OCI-LY3 (cell line): Measurements from ENCODE around the gene ENDOD1.

Experiments
- H2AFZ ChIP-seq: fragments of 200-600, 300-600 bp; shearing (Covaris generic); 2 replicates; pipeline ENCODE4 v1.6.0; 2014; ENCODE audit warnings: antibody characterized with exemption, low read depth, low read length
- H3K27ac ChIP-seq: fragments of 200-600, 300-600 bp; sonication (generic); 2 replicates; pipeline ENCODE4 v1.5.1; 2014; ENCODE audit warnings: mild to moderate bottlenecking, low read length, moderate library complexity, mixed read lengths
- H3K27me3 ChIP-seq: fragments of 200-600, 300-600 bp; sonication (generic); 2 replicates; pipeline ENCODE4 v1.6.1; 2014; ENCODE audit warnings: low read depth, low read length, mixed read lengths
- H3K36me3 ChIP-seq: fragments of 200-600, 300-600 bp; sonication (generic); replicated peaks from 2 replicates; pipeline ENCODE3; 2014; ENCODE audit warnings: low read depth, low read length, mixed read lengths
- H3K4me1 ChIP-seq: fragments of 300-600, 200-600 bp; sonication (generic); 2 replicates; pipeline ENCODE4 v1.6.1; 2014; ENCODE audit warnings: low read length, mixed read lengths
- H3K4me2 ChIP-seq: fragments of 200-600, 300-600 bp; sonication (generic); 2 replicates; pipeline ENCODE4 v1.6.1; 2014; ENCODE audit warnings: low read length, mixed read lengths
- H3K4me3 ChIP-seq: fragments of 300-600, 200-600 bp; sonication (generic); 2 replicates; pipeline ENCODE4 v1.5.1; 2014; ENCODE audit warnings: antibody characterized with exemption, mild to moderate bottlenecking, low read length, moderate library complexity
- H3K79me2 ChIP-seq: fragments of 300-600, 200-600 bp; shearing (Covaris generic); 2 replicates; pipeline ENCODE4 v1.6.1; 2014; ENCODE audit warnings: mild to moderate bottlenecking, low read length, mixed read lengths
- H3K9ac ChIP-seq: fragments of 300-600, 200-600 bp; shearing (Covaris generic); 2 replicates; pipeline ENCODE4 v1.6.0; 2014; ENCODE audit warnings: mild to moderate bottlenecking, low read length, moderate library complexity
- H3K9me3 ChIP-seq: fragments of 200-600, 300-600 bp; shearing (Covaris generic); 2 replicates; pipeline ENCODE4 v1.6.1; 2014; ENCODE audit warnings: low read length, mixed read lengths; ENCODE audit not compliant: insufficient read depth
- H4K20me1 ChIP-seq: fragments of 200-600, 300-600 bp; sonication (generic); 2 replicates; pipeline ENCODE4 v1.6.1; 2016; ENCODE audit warnings: low read length, mixed read lengths; ENCODE audit not compliant: insufficient read depth
- EZH2phosphoT487 ChIP-seq: fragments of 200-600 bp; shearing (Covaris generic); IDR thresholded peaks from 2 replicates; pipeline ENCODE4 v1.6.1; 2018; ENCODE audit warnings: antibody characterized with exemption, mixed run types, low read depth
- TF ChIP-seq, protein P1 (sequence below): fragments of 200-600, 300-600 bp; sonication (generic); IDR thresholded peaks from 2 replicates; pipeline ENCODE4 v1.5.1; 2014; ENCODE audit warnings: antibody characterized with exemption, low read length, low read depth

The ENDOD1 gene, protein sequence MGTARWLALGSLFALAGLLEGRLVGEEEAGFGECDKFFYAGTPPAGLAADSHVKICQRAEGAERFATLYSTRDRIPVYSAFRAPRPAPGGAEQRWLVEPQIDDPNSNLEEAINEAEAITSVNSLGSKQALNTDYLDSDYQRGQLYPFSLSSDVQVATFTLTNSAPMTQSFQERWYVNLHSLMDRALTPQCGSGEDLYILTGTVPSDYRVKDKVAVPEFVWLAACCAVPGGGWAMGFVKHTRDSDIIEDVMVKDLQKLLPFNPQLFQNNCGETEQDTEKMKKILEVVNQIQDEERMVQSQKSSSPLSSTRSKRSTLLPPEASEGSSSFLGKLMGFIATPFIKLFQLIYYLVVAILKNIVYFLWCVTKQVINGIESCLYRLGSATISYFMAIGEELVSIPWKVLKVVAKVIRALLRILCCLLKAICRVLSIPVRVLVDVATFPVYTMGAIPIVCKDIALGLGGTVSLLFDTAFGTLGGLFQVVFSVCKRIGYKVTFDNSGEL

DNA sequence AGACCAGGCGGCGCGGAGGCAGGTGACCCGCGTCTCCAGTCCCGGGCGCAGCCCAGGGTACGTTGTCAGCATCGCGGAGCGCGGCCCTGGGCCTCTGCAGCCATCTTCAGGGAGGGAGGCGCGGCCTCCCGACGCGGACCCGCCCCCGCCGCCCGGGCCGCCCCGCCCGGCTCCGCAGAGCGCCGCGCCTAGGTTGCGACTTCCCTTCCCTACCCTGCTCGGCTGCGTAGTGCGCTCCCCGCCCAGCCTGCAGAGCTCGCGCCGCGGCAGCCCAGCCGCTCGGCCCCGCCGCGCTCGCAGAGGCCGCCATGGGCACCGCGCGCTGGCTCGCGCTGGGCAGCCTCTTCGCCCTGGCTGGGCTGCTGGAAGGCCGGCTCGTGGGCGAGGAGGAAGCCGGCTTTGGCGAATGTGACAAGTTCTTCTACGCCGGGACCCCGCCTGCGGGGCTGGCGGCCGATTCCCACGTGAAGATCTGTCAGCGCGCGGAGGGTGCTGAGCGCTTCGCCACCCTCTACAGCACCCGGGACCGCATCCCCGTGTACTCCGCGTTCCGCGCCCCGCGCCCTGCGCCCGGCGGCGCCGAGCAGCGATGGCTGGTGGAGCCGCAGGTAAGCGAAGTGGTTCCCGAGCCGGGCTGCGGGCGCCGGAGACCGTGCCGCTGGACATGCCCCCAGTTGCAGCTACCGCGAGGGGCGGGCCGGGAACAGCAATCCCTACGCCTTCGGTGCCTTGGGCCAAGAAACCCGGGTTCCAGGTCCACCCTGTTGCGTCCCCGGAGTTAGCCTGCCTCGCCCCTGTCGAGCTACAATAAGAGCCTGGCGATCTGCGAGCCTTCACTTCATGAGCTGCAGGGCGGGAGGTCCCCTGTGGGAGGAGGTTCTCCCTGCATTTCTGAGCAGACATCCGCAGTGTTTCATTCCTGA is at the start of gene ENDOD1:
ENDOD1 (plus strand) TSS at position 227 of the 923 bp plus-strand sequence; CDS start at position 309, 82 bp downstream.
- Histone ChIP-seq H3K4me3 (peak within 1 kb of the TSS; percentile 88), H3K9me3 (no peaks in the 10 kb centered on the region), H3K27ac (no peak within 1 kb of the TSS), H3K36me3 (no peaks in the 10 kb centered on the region), H3K27me3 (peaks cover 15% of the 10 kb centered on the region), H3K79me2 (no peaks in the 10 kb centered on the region), H3K4me2 (peak within 1 kb of the TSS; percentile 90), H4K20me1 (no peaks in the 10 kb centered on the region), H3K4me1 (peaks cover 34% of the 10 kb centered on the region), H3K9ac (peak within 1 kb of the TSS; percentile 64), H2AFZ (peak within 1 kb of the TSS; percentile 88)
- TF ChIP-seq, protein P1, sequence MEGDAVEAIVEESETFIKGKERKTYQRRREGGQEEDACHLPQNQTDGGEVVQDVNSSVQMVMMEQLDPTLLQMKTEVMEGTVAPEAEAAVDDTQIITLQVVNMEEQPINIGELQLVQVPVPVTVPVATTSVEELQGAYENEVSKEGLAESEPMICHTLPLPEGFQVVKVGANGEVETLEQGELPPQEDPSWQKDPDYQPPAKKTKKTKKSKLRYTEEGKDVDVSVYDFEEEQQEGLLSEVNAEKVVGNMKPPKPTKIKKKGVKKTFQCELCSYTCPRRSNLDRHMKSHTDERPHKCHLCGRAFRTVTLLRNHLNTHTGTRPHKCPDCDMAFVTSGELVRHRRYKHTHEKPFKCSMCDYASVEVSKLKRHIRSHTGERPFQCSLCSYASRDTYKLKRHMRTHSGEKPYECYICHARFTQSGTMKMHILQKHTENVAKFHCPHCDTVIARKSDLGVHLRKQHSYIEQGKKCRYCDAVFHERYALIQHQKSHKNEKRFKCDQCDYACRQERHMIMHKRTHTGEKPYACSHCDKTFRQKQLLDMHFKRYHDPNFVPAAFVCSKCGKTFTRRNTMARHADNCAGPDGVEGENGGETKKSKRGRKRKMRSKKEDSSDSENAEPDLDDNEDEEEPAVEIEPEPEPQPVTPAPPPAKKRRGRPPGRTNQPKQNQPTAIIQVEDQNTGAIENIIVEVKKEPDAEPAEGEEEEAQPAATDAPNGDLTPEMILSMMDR: no peak
- TF ChIP-seq EZH2phosphoT487: no peak

DNA sequence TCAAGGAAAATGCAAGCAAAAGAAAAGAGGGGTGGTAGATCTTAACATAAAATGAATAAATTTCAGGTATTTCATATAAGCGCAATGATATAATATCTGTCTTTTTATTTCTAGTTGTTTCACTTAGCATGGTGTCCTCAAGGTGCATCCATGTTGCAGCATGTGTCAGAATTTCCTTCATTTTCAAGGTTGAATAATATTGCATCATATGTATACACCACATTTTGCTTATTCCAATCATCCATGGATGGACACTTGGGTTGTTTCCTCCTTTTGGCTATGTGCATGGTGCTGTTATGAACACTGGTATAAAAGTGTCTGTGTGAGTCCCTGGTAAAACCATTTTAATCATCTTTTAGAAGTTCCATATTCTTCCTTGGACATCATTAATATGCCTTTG is 47.4 kb upstream of the ENDOD1 start:
- Histone ChIP-seq H3K4me3 (no peak overlapping the region), H3K9me3 (no peaks in the 10 kb centered on the region), H3K79me2 (no peaks in the 10 kb centered on the region), H3K36me3 (no peaks in the 10 kb centered on the region), H3K4me2 (no peak overlapping the region), H2AFZ (no peak overlapping the region), H4K20me1 (no peaks in the 10 kb centered on the region), H3K27me3 (peaks cover 13% of the 10 kb centered on the region; the same call in 1 of the 2 replicates), H3K4me1 (no peaks in the 10 kb centered on the region), H3K9ac (no peak overlapping the region), H3K27ac (no peak overlapping the region)
- no peak for TF ChIP-seq EZH2phosphoT487
- TF ChIP-seq, protein P1: no peak

DNA sequence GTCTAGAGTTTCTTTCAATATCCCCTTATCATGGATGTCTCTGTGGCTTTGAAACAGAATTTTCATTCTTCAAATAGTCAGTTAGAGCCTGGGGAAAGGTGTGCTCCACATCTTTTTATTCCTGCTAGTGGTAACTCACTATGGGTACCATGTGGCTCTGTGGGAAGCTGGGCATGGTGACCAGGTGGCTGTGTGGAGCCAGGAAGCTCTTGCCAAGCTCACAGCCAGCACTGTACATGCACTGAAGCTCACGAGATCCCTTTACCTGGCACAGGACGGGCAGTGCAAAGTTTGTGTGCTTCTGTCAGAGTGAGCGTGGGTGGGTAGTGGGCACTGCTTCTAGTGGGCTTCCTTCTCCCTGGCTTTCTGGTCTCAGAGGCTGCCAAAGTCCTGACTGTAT is 46.7 kb upstream of the ENDOD1 start:
- Histone ChIP-seq H3K9me3 (no peaks in the 10 kb centered on the region), H3K36me3 (no peaks in the 10 kb centered on the region), H3K9ac (no peak overlapping the region), H3K79me2 (no peaks in the 10 kb centered on the region), H4K20me1 (no peaks in the 10 kb centered on the region), H3K27ac (no peak overlapping the region), H3K27me3 (peaks cover 13% of the 10 kb centered on the region; the same call in 1 of the 2 replicates), H3K4me1 (no peaks in the 10 kb centered on the region), H3K4me3 (no peak overlapping the region), H2AFZ (no peak overlapping the region), H3K4me2 (no peak overlapping the region)
- TF ChIP-seq EZH2phosphoT487: no peak
- TF ChIP-seq, protein P1: no peak
